DMS114 treated with DMSO at 0.1 percent for 48 hours (cell line): ENCODE results near the gene AP3D1.

ENCODE experiments used
- DNase-seq: peaks from one replicate; lab custom pipeline; 2025; ENCODE audit not compliant: unreplicated experiment; lab: John Stamatoyannopoulos, UW

AP3D1 gene

DNA sequence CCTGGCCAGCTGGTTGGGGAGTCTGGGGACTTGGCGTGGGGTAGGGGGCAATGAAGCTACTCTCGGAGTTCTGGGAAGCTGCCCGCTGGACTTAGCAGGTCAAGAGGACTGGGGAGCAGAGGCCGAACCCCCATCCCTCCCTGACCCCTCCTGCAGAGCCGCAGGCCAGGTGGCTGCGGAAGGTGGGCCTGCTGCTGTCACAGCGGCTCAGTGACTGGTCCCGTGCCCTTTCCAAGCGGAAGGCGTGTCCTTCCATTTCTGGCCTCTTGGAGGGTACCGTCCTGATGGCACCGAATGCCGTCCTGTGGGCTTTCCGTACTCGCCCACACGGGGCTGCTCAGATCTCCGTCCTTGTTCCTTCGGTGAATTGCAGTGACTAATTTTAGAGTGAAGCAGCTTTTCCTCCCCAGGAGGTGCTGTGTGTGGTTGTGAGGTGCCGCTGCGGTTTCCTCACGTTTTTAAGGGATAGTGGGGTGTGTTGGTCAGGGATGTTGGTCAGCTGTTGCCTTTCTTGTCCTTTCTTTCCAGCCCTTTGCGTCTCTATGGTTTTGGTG lies 33.1 kb upstream of the AP3D1 start:
- no peak for DNase-seq

- no peak for DNase-seq
Measured at GRCh38 chr19:2181633-2181997, 30.2 kb upstream of the AP3D1 start.

DNA sequence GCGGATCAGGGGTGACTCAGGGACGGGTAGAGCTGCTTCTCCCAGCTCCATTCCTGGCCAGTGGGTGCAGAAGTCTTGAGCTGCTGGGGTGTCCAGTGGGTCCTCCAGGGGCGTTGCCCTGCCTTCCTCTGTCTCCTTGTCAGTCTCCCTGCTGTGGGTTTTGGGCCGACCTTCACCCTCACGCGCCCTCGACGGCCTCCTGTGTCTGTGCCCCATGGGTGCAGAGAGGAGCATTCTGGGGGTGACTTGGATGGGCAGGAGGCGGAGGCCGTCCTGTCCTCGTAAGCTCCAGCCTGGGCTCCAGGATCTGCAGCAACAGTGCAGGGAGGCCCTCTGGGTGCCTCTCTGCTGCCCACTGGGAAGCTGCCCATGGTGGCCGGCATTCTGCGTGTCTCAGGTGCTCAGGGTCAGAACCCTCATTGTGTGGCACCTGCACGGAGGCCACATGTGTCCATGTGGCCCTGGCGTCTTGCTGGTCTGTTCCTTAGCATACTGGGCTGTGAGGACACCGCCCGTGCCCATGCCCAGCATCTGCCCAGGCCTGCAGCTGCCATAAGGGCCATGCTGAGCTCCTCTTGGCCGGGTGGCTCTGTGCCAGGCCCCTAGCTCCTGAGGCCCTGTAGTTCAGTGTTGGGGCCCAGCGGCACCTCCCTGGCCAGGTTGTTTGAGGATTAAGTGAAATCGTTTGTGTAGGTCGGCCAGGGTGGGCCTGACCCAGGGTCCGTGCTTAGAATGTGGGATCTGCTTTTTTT lies 29.7 kb upstream of the AP3D1 start:
- no peak for DNase-seq

DNA sequence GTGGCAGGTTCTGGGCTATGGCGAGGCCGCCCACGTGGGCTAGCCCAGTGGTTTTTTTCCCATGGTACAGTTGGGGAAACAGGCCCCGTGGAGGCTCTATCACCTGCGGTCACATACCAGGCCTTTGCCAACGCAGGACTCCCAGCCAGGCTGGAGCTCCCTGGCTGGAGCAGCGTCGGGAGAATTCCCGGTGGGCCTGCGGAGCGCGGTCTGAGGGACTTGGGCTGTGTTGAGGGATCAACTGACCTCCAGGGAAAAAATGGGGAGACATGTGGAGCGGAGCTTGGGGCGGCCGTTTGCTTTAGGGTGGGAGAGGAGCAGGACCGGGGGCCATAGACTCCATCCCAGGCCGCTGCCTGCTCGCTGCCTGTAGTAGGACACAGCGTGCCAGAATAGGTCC lies 28.7 kb upstream of the AP3D1 start:
- no peak for DNase-seq

DNA sequence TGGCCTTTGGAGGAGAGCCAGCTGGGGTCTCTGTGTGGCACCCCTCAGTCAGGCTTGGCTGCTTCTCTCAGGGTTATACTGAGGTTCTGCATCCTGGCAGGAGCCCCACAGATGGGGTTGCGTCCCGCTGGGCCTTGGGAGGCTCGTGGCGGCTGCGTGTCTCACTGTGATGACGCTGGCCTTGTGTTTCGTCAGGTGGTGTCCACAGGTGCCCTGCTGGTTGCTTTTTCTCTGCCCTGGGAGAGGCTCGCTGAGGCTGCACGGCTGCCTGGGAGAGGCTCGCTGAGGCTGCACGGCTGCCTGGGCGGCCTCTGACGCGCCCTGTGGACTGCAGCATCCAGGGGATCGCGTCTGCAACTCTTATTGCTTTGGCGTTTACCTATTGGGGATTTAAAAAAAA lies 27.7 kb upstream of the AP3D1 start:
- no peak for DNase-seq

DNA sequence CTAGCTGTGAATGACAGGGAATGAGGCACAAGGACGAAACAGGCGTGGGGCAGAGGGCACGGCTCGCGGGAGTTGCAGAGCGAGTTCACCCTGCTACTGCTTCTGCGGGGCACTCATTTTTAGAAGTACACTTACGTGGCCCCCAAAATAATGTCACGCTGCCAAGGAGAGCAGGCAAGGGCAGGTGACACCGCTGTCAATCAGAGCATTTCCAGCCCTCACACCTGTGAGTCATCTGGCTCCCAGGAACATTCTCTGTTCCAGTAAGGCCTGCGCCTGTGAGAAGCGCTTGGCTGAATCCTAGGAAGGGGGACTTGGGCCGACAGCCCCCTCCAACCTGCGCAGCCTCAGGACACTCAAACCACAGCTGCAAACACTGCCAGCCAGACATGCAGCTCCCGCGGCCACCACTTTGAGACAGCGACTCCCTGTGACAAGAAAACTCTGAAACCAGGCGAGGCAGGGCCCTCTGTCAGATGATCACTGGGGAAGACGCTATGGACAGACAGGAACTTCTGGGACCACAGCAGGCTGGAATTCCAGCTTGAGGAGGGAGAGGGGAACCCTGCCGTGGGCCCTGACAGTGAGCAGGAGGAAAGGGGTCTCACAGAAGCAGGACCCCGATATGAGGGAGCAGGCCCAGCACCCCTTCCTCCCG lies 25.1 kb upstream of the AP3D1 start:
- no peak for DNase-seq

- no peak for DNase-seq
Measured at GRCh38 chr19:2175742-2176141, 24.4 kb upstream of the AP3D1 start.

- no peak for DNase-seq
Measured at GRCh38 chr19:2173767-2174577, 22.6 kb upstream of the AP3D1 start.

GRCh38 chr19:2173388-2173766 lies 22.0 kb upstream of the AP3D1 start:
- DNase-seq: no peak

- DNase-seq: no peak
Measured at GRCh38 chr19:2171349-2172145, 20.2 kb upstream of the AP3D1 start.

GRCh38 chr19:2170987-2171348 lies 19.6 kb upstream of the AP3D1 start:
- no peak for DNase-seq

DNA sequence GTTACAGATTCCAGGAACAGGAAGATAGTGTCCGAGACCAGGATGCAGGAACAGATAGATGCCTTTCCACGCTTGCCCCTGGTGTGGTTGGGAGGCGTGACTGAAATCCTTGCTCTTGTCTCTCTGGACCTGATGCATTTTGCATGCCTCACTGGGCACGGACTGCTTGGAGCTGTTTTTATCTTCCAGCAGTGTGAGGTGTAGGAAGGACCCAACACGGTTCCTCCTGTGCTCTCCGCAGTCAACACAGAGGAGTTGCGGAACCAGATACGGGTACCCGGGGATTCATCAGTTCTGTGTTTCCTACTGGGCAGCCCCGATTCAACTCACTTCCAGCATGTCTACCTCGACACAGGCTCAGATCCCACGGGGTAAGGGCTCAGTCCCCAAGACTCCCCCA lies 18.9 kb upstream of the AP3D1 start:
- no peak for DNase-seq

DNA sequence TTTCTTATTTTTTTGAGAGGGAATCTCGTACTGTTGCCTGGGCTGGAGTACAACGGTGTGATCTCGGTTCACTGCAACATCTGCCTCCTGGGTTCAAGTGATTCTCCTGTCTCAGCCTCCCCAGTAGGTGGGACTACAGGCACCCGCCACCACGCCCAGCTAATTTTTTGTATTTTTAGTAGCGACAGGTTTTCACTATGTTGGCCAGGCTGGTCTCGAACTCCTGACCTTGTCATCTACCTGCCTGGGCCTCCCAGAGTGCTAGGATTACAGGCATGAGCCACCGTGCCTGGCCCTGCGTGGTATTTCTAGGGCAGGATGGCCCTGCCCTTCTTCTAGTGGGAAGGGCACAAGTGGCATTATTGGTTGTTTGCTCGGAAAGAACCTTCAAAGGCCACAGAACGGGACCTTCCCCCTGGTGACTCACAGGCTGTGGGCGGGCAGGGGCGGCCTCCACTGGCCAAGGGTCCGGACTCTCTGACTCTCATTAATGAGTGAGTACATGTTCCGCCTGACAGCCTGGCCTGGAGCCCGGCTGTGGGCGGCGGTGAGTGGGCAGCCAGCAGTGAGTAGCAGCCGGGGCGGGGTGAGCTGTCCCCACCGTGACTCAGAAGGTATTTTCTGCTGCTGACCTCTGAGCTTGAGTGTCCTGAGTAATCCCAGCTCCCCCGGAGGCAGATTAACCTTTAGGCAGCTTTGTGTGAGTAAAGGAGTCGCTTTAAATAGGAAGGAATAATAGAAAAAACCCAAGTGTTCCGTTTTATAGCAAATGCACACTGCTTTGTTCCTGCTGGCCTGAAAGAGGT lies 17.5 kb upstream of the AP3D1 start:
- DNase-seq: no peak

- no peak for DNase-seq
Measured at GRCh38 chr19:2167896-2168618, 16.7 kb upstream of the AP3D1 start.

GRCh38 chr19:2166741-2167738 lies 15.7 kb upstream of the AP3D1 start:
- DNase-seq: no peak

DNA sequence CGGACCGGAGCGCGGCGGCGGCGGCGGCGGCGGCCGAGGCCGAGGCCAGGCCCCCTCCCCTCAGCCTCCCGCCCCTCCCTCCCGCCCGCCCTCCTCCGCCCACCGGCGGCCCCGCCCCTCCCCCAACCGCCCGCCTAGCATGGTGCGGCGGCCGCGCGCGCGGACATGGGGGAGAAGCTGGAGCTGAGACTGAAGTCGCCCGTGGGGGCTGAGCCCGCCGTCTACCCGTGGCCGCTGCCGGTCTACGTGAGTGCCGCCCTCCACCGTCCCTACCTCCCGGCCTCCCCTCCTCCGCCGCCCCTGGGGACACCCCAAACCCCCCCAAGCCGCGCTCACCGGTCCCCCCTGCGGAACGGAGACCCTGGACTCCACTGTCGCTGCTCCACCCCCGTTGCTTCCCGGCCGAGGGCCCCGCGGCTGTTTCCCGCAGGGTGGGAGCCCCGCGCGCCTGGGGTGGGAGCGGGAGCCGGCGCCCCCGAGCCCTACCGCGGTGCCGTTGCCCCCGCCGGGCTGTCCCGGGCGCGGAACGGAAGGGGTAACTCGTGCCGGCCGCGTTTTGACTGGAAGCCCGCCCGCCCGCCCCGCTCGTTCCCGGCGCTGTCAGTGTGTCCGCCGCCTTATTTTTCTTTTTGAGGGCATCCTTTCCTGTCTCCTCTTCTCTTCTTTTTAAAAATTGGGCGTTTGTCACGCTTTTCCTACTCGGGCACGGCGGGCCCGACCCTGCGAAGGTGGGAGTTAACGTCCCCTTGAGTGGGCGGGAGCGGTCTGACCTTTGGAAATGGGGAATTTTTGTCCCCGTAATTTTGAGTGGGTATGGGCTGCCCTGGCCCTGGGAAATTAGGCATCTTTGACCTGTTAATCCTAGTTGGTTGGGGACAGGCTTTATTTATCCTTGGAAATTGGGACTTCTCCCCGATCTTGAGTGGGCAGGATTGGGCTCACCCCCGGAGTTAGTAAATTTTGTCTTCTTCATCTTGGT lies 12.9 kb upstream of the AP3D1 start:
- no peak for DNase-seq

DNA sequence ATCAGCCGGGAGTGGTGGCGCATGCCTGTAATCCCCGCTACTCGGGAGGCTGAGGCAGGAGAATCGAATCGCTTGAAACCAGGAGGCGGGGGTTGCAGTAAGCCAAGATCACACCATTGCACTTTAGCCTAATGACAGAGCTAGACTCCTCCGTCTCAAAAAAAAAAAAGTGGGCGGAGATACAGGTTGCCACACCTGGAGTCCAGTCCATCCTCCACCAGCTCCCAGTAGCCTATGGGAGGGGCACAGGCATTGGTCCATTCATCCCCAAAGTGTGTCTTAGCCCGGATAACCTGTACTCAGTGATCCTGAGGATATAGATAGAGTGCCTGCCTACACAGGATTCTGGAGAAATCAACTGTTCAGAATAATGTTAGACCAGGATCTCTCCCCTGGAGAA lies 9.0 kb upstream of the AP3D1 start:
- no peak for DNase-seq
